Measurements from ENCODE around the gene DNAH1.

The DNAH1 gene

DNA sequence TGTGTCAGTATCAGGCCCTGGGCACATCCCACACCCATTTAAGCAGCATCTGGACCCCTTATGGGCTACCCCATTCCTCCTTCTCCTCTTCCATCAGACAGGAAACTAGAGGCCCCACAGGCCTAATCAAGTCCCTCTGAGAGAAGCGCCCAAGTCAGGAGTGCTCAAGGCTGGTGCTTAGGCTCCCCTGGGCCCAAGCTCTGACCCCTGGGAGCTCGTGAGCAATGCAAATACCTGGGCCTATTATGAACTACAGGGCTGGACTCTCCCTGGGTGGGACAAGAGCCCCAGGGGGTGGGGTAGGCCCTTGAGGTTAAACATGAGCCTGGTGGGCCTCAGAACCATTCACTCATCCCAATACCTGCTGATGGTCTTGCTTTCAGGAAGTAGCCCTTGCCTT is 71.4 kb downstream of the DNAH1 start:
- no peak for DNase-seq
- no peak overlapping the region for H3K27ac ChIP-seq (ENCODE audit: insufficient read depth, low read length, poor library complexity, severe bottlenecking)
- peaks cover 35% of the 10 kb centered on the region for H3K36me3 ChIP-seq (ENCODE audit: control insufficient read depth, insufficient read depth, low read length)
- H3K9me3 ChIP-seq (ENCODE audit: control insufficient read depth, low read length) = no peaks in the 10 kb centered on the region
- no peak overlapping the region for H3K4me3 ChIP-seq (ENCODE audit: insufficient read depth, low read depth, low read length, poor library complexity, severe bottlenecking)
- H3K4me1 ChIP-seq (ENCODE audit: control insufficient read depth, insufficient read depth, low read length, poor library complexity, severe bottlenecking) = no peaks in the 10 kb centered on the region
- H3K27me3 ChIP-seq (replicated peaks; ENCODE audit: control insufficient read depth, insufficient read depth, low read length, poor library complexity, severe bottlenecking) = no peaks in the 10 kb centered on the region

DNA sequence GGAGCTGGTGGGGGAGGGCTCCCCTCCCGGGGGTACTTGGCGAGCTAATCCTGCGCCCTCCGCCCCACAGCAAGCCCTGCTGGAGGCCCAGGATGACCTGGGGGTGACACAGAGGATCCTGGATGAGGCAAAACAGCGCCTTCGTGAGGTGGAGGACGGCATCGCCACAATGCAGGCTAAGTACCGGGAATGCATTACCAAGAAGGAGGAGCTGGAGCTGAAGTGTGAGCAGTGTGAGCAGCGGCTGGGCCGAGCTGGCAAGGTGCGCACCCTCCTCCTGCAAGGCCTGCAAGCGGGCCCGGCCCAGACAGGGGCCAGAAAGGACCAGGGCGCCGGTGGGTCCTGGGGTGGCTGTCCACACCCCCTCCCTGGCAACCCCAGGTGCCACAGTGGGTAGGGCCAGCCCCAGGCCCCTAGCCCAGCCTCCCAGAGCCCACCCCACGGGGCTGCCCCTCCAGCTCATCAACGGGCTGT is 72.3 kb downstream of the DNAH1 start:
- no peak overlapping the region for H3K4me3 ChIP-seq (ENCODE audit: insufficient read depth, low read depth, low read length, poor library complexity, severe bottlenecking)
- H3K36me3 ChIP-seq (ENCODE audit: control insufficient read depth, insufficient read depth, low read length) = peaks cover 44% of the 10 kb centered on the region
- no peak overlapping the region for H3K27ac ChIP-seq (ENCODE audit: insufficient read depth, low read length, poor library complexity, severe bottlenecking)
- H3K9me3 ChIP-seq (ENCODE audit: control insufficient read depth, low read length) = no peaks in the 10 kb centered on the region
- no peaks in the 10 kb centered on the region for H3K4me1 ChIP-seq (ENCODE audit: control insufficient read depth, insufficient read depth, low read length, poor library complexity, severe bottlenecking)
- DNase-seq = no peak
- no peaks in the 10 kb centered on the region for H3K27me3 ChIP-seq (replicated peaks; ENCODE audit: control insufficient read depth, insufficient read depth, low read length, poor library complexity, severe bottlenecking)

DNA sequence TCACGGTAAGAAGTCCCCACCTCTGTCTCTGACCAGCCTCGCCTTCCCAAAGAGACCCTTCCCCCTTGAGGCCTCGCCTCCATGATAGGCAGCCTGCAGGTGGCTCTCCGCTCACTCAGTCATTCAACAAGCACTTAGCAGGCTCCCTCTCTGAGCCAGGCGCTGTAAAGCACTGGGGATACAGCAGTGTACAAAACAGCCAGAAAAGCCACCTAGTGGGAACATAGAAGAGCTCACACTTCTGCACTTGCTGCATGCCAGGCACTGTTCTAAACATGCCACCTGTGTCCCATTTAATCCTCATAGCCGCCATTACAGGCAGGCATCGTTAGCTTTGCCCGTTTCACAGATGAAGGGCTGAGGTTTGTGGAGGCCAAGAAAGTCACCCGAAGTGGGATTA is 72.8 kb downstream of the DNAH1 start:
- Histone ChIP-seq H3K36me3 (ENCODE audit: control insufficient read depth, insufficient read depth, low read length) (peaks cover 46% of the 10 kb centered on the region), H3K27ac (ENCODE audit: insufficient read depth, low read length, poor library complexity, severe bottlenecking) (no peak overlapping the region), H3K4me1 (ENCODE audit: control insufficient read depth, insufficient read depth, low read length, poor library complexity, severe bottlenecking) (no peaks in the 10 kb centered on the region), H3K9me3 (ENCODE audit: control insufficient read depth, low read length) (no peaks in the 10 kb centered on the region), H3K27me3 (replicated peaks; ENCODE audit: control insufficient read depth, insufficient read depth, low read length, poor library complexity, severe bottlenecking) (no peaks in the 10 kb centered on the region), H3K4me3 (ENCODE audit: insufficient read depth, low read depth, low read length, poor library complexity, severe bottlenecking) (no peak overlapping the region)
- no peak for DNase-seq

DNA sequence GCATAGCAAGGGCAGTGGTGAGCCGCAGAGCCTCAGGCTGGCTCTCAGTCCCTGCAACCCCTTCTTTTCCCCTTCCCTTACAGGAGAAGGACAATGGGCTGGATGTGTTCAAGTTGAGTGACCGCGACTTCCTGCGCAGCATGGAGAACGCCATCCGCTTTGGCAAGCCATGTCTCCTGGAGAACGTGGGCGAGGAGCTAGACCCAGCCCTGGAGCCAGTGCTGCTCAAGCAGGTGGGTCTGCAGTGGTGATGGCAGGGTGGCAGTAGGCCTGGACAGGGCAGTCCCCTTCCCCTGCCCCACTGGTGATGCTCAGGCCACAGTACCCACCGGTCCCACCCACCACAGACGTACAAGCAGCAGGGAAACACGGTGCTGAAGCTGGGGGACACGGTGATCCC is 75.0 kb downstream of the DNAH1 start:
- no peak for DNase-seq
- H3K27me3 ChIP-seq (replicated peaks; ENCODE audit: control insufficient read depth, insufficient read depth, low read length, poor library complexity, severe bottlenecking) = no peaks in the 10 kb centered on the region
- no peak overlapping the region for H3K4me3 ChIP-seq (ENCODE audit: insufficient read depth, low read depth, low read length, poor library complexity, severe bottlenecking)
- no peaks in the 10 kb centered on the region for H3K4me1 ChIP-seq (ENCODE audit: control insufficient read depth, insufficient read depth, low read length, poor library complexity, severe bottlenecking)
- H3K27ac ChIP-seq (ENCODE audit: insufficient read depth, low read length, poor library complexity, severe bottlenecking) = no peak overlapping the region
- no peaks in the 10 kb centered on the region for H3K9me3 ChIP-seq (ENCODE audit: control insufficient read depth, low read length)
- peaks cover 53% of the 10 kb centered on the region for H3K36me3 ChIP-seq (ENCODE audit: control insufficient read depth, insufficient read depth, low read length)

DNA sequence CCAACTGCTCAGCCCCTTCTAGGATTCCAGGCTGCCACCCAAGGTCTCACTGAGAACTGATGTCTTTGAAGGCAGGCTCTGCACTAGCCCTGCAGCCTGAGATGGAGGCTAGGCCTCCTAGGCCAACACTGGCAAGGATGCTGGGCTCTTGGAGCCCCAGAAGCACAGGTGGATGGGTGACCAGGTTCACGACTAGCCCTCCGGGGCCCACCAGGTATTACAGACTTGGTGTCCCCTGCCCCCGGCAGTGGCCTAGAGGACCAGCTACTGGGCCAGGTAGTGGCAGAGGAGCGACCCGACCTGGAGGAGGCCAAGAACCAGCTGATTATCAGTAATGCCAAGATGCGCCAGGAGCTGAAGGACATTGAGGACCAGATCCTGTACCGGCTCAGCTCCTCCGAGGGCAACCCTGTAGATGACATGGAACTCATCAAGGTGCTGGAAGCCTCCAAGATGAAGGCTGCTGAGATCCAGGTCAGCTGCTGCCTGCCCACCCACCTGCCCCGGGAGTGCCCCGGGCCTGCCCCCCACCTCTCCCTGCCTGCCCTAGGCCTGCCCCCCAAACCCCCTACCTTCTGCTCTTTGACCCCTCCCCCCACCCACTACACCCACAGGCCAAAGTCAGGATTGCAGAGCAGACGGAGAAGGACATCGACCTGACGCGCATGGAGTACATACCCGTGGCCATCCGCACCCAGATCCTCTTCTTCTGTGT is 76.3 kb downstream of the DNAH1 start:
- no peaks in the 10 kb centered on the region for H3K9me3 ChIP-seq (ENCODE audit: control insufficient read depth, low read length)
- H3K27me3 ChIP-seq (replicated peaks; ENCODE audit: control insufficient read depth, insufficient read depth, low read length, poor library complexity, severe bottlenecking) = no peaks in the 10 kb centered on the region
- DNase-seq = no peak
- no peaks in the 10 kb centered on the region for H3K4me1 ChIP-seq (ENCODE audit: control insufficient read depth, insufficient read depth, low read length, poor library complexity, severe bottlenecking)
- H3K27ac ChIP-seq (ENCODE audit: insufficient read depth, low read length, poor library complexity, severe bottlenecking) = no peak overlapping the region
- H3K36me3 ChIP-seq (ENCODE audit: control insufficient read depth, insufficient read depth, low read length) = peaks cover 45% of the 10 kb centered on the region
- H3K4me3 ChIP-seq (ENCODE audit: insufficient read depth, low read depth, low read length, poor library complexity, severe bottlenecking) = no peak overlapping the region

DNA sequence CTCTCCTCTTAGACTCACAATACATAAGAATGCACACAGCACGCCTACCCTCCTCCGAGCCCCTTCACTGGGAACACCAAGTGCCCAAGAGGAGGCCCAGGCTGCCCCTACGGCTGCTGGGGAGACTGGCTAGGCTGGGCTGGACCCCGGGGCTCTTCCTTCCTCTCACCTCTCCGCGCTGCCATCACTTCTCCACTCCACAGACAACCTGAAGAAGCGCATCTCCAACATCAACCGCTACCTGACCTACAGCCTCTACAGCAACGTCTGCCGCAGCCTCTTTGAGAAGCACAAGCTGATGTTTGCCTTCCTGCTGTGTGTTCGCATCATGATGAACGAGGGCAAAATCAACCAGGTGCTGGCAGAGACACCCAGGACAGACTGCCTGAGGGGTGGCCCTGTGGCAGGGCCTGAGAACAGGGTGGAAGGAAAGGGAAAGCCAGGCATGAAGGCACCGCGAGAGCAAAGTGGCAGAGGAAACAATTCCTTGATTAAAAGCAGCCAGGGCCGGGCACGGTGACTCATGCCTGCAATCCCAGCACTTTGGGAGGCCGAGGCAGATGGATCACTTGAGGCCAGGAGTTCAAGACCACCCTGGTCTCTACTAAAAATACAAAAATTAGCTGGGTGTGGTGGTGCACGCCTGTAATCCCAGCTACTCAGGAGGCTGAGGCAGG is 77.2 kb downstream of the DNAH1 start:
- H3K27ac ChIP-seq (ENCODE audit: insufficient read depth, low read length, poor library complexity, severe bottlenecking) = no peak overlapping the region
- no peaks in the 10 kb centered on the region for H3K9me3 ChIP-seq (ENCODE audit: control insufficient read depth, low read length)
- H3K27me3 ChIP-seq (replicated peaks; ENCODE audit: control insufficient read depth, insufficient read depth, low read length, poor library complexity, severe bottlenecking) = no peaks in the 10 kb centered on the region
- no peak for DNase-seq
- no peaks in the 10 kb centered on the region for H3K4me1 ChIP-seq (ENCODE audit: control insufficient read depth, insufficient read depth, low read length, poor library complexity, severe bottlenecking)
- H3K36me3 ChIP-seq (ENCODE audit: control insufficient read depth, insufficient read depth, low read length) = peaks cover 47% of the 10 kb centered on the region
- no peak overlapping the region for H3K4me3 ChIP-seq (ENCODE audit: insufficient read depth, low read depth, low read length, poor library complexity, severe bottlenecking)

DNA sequence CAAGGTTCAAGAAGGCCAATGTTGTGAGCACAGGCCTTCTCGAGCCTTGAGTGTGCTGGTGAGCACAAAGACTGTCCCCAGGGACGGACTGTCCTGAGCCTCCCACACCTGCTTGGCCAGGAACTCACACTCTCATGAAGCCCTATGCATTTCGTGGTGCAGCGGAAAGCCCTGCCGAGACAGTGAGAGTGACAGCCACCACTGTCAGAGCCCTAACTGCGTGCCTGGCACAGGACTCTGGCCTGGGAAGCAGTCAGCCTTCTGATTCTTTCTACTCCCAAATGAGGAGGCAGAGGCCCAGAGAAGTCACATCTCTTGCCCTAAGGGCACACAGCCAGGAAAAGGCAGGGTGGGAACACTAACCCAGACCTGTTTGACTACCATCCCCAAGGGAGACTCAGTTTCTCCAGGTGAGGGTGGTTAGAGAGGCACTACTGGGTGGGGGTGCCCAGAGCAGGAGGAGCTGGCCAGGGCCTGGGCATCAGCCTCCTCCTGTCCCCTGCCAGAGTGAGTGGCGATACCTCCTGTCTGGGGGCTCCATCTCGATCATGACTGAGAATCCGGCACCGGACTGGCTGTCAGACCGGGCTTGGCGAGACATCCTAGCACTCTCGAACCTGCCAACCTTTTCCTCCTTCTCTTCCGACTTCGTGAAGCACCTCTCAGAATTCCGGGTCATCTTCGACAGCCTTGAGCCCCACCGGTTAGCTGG is 78.0 kb downstream of the DNAH1 start:
- peaks cover 41% of the 10 kb centered on the region for H3K36me3 ChIP-seq (ENCODE audit: control insufficient read depth, insufficient read depth, low read length)

DNA sequence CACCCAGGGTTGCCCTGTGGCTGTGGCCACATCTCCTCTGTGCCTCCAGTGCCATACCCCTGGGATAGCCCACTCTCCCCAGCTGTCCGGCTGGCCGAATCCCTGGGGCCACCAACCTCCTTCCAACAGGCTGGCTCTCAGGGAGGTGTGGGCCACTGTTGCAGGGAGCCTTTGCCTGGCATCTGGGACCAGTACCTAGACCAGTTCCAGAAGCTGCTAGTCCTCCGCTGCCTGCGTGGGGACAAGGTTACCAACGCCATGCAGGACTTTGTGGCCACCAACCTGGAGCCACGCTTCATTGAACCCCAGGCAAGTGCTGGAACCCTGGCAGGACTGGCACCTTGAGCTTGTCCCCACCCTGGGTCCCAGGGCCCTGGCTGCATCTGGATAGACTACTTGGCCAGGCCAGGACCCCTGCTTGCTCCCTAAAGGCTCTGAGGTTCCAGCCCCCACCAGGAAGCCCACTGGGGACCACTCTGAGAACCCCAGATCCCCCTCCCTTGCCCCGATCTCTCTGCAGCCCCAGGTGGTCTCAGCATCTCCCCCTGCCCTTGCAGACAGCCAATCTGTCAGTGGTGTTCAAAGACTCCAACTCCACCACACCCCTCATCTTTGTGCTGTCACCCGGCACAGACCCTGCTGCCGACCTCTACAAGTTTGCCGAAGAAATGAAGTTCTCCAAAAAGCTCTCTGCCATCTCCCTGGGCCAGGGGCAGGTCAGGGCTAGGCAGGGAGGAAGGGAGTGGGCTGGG is 78.8 kb downstream of the DNAH1 start:
- H3K36me3 ChIP-seq (ENCODE audit: control insufficient read depth, insufficient read depth, low read length) = peaks cover 38% of the 10 kb centered on the region
- no peaks in the 10 kb centered on the region for H3K9me3 ChIP-seq (ENCODE audit: control insufficient read depth, low read length)
- no peak overlapping the region for H3K27ac ChIP-seq (ENCODE audit: insufficient read depth, low read length, poor library complexity, severe bottlenecking)
- no peak for DNase-seq
- no peaks in the 10 kb centered on the region for H3K4me1 ChIP-seq (ENCODE audit: control insufficient read depth, insufficient read depth, low read length, poor library complexity, severe bottlenecking)
- H3K4me3 ChIP-seq (ENCODE audit: insufficient read depth, low read depth, low read length, poor library complexity, severe bottlenecking) = no peak overlapping the region
- H3K27me3 ChIP-seq (replicated peaks; ENCODE audit: control insufficient read depth, insufficient read depth, low read length, poor library complexity, severe bottlenecking) = no peaks in the 10 kb centered on the region

More for the DNA sequence above, 78.0 kb downstream of the DNAH1 start:
- Histone ChIP-seq H3K4me1 (ENCODE audit: control insufficient read depth, insufficient read depth, low read length, poor library complexity, severe bottlenecking) (no peaks in the 10 kb centered on the region), H3K27ac (ENCODE audit: insufficient read depth, low read length, poor library complexity, severe bottlenecking) (no peak overlapping the region), H3K9me3 (ENCODE audit: control insufficient read depth, low read length) (no peaks in the 10 kb centered on the region), H3K4me3 (ENCODE audit: insufficient read depth, low read depth, low read length, poor library complexity, severe bottlenecking) (no peak overlapping the region), H3K27me3 (replicated peaks; ENCODE audit: control insufficient read depth, insufficient read depth, low read length, poor library complexity, severe bottlenecking) (no peaks in the 10 kb centered on the region)
- no peak for DNase-seq

DNA sequence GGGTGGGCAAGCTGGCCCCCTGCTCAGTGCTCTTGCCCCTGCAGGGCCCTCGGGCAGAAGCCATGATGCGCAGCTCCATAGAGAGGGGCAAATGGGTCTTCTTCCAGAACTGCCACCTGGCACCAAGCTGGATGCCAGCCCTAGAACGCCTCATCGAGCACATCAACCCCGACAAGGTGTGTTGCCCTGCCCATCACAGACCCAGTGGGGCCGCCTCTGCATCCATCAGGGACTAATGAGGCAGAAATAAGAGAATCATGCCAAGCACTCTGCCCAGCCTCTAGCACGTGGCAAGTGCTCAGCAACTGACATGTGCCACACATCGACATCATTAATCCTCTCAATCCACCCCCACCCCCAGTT is 79.4 kb downstream of the DNAH1 start:
- peaks cover 41% of the 10 kb centered on the region for H3K36me3 ChIP-seq (ENCODE audit: control insufficient read depth, insufficient read depth, low read length)
- no peak overlapping the region for H3K4me3 ChIP-seq (ENCODE audit: insufficient read depth, low read depth, low read length, poor library complexity, severe bottlenecking)
- no peaks in the 10 kb centered on the region for H3K9me3 ChIP-seq (ENCODE audit: control insufficient read depth, low read length)

More for the DNA sequence above, 79.4 kb downstream of the DNAH1 start:
- H3K27ac ChIP-seq (ENCODE audit: insufficient read depth, low read length, poor library complexity, severe bottlenecking) = no peak overlapping the region
- no peaks in the 10 kb centered on the region for H3K4me1 ChIP-seq (ENCODE audit: control insufficient read depth, insufficient read depth, low read length, poor library complexity, severe bottlenecking)
- no peaks in the 10 kb centered on the region for H3K27me3 ChIP-seq (replicated peaks; ENCODE audit: control insufficient read depth, insufficient read depth, low read length, poor library complexity, severe bottlenecking)
- no peak for DNase-seq
